GM04503 (cell line): ENCODE data around the gene SMIM38.

Experiments used
- DNase-seq: peaks from one replicate; pipeline ENCODE4 v3.0.0-alpha.2; 2012; ENCODE audit warnings: low read depth

Gene SMIM38

DNA sequence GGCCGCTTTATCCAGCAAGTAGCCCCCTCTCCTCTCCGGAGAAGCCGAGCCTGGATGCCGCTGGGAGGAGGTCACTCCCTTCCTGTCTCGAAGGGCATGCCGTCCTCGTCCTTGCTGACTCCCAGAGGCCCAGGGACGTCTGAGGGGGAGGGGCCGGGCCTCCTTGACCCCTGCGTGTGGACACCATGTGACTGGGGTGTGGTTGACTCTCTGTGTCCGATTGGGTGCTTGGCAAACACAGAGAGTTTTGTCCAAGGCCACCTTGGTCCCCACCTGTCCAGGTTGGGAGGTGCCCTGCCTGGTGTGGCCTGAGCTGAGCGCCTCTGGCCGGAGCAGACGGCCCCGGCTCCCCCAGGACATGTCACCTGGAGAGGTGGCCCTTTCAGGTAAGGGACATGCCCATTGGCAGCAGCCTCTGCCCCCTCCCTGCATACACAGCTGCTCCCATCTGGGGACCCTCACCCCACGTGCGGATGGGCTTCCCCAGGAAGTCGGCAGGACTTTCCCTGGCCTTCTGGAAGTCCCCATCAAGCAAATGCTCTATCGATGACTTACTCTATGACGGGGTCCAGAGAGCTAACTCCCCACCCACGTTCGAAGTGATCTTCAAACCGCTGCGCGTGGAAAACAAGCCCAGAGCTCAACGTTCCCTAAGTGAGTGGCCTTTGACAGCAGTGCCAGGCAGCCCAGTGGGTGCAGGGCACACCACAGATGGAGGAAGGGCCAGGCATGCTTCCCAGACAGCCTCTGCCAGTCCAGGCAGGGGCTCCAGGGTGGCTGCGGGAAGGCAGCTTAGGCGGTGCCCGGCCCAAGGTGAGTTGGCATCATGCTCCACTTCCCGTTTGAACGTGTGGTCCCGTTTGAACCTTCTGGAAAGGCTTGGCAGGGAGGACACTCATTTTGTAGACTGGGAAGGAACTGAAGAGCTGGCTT is at the start of gene SMIM38:
Gene SMIM38, plus strand, starts transcription at position 634 of the 933 bp plus-strand sequence. CDS start 1,912 bp downstream, outside the sequence.
- no peak for DNase-seq

DNA sequence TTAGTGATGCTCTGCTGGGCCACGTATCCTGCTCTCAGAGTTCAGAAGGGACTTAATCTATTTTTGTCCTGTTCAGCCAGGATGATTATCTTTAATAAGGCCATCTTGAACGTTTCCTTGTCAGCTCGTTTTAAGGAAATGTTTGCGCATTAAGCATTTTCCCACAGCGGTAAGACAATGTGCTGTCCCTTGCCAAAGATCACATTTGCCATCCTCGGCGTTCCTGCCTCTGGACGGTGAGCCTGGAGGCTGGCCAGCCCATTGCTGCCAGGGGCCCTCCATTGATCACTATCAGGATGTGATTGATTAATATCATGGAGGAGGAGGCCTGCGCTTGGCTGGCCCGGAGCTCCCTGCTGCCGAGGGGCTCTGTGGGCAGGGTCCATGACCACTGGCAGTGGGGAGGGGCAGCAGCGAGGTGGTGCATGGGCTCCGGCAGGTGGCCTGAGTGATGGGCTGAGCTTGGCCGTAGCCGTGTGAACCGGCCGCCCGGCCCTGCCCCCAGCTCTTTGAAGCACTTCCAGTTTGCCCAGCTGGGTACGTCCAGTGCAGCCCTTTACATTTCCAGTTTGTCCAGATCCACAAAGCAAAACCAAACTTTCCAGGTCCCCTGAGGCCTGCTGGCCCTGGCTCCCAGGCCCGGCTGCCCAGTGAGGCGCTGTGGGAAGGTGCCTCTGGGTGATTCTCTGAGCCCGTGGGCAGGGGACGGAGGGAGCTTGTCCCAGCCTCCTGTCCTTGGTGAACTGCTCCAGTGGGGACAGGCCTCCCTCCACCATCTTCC is 49.5 kb upstream of the SMIM38 start:
- no peak for DNase-seq

DNA sequence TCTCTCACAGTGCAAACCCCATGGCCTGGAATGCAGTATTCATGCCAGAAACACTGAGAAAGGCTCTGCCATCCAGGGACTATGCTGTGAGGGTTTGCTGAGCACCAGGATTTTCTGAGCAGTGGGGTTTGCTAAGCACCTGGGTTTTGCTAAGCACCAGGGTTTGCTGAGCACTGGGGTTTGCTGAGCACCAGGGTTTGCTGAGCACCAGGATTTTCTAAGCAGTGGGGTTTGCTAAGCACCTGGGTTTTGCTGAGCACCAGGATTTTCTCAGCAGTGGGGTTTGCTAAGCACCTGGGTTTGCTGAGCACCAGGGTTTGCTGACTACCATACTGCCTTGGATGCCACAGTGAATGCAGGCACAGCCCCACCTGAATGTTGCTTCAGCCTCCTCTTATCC is 48.3 kb upstream of the SMIM38 start:
- DNase-seq = no peak

DNA sequence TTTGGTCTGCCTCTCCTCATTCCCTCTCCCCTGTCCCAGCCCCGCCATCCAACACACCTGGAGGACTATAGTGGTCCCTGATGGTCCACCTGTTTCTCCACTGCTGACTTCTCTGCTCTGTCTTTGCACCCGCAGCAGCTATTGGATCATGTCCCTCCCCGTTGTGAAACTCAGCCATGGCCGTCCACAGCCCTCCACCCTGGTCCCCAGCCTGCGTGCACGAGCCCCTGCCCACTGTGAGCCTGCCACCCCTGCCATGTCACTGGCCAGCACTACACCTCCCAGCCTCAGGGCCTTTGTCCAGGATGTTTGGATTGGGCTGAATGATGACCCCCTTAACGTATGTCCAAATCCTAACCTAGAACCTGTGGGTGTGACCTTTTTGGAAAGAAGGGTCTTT is 47.7 kb upstream of the SMIM38 start:
- no peak for DNase-seq

DNA sequence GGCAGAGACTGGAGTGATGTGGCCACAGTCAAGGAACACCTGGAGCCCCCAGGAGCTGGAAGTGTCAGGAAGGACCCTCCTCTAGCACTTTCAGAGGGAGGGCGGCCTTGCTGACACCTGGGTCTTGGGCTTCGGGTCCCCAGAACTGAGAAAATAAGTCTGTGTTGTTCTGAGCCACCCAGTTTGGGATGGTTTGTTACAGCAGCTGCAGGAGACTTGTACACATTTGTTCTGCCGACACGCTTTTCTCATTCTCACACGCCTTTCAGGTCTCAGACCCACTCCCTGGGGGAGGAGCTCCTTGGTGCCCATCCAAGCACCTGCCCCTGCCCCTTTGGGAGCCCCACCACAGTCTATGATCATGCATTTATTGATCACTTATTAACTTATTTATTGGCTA is 47.2 kb upstream of the SMIM38 start:
- DNase-seq = no peak

DNA sequence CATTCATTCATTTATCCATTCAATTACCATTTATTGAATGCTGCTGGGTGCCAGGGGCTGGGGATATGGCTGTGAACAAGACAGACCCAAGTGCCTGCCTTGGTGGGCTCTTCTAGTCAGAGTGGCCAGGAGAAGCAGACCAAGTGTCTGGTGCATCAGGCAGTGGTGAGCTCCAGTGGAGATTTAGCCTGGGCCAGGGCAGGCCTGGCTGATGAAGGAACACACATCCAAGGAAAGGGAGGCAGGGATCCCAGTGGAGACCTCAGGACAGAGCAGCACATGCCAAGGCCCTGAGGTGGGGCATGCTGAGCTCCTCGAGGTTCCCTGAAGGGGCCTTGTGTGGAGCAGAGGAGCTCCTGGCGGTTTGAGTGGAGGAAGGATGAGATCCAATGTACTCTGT is 46.6 kb upstream of the SMIM38 start:
- no peak for DNase-seq

DNA sequence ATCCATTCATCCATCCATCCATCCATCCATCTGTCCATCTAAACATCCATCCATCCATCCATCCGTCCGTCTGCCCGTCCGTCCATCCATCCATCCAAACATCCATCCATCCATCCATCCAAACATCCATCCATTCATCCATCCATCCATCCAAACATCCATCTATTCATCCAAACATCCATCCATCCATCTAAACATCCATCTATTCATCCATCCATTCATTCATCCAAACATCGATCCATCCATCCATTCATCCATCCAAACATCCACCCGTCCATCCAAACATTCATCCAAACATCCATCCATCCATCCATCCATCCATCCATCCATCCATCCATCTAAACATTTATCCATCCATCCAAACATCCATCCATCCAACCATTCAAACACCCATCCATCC is 45.3 kb upstream of the SMIM38 start:
- DNase-seq = no peak

DNA sequence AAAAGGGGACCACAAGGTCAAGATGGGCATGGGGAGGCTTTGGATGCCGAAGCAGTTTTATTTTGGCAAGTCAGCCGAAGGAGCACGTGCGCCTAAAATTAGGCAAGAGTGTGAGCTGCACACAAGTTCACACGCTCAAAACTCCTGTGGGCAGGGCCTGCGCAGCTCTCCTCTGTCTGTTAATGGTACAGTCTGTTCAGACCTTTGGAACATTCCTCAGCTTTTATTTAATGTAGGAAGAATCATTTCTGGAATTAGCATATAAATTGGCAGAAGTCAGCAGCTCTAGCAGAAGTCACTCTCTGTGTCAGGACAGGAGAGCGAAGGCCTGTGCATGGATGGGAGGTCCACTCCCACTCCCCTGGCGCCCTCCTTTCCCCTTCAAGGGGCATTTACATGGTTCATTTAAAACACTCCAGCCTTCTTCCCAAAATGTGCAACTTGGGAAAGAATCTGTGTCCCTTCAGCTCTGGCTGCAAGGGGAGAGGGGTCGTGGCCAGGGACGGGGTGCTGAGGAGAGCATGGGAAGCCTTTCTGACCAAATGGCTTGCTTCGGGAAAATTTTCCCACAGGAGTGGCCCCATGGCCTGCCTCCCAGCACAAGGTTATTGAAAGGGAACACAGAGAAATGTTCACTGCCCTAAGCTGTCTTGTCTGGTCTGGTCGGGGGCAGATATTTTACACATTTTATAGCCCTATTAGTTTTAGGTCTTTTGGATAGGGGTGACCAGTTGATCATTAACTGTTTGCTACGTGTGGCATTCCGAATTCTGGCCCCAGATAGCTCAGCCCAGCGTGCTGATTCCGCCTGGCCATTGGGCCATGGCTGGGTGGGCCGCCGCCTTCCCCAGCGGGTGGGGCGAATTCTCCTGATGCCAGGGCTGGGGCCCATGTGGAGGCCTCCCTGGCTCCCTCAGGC is 43.9 kb upstream of the SMIM38 start:
- no peak for DNase-seq

DNA sequence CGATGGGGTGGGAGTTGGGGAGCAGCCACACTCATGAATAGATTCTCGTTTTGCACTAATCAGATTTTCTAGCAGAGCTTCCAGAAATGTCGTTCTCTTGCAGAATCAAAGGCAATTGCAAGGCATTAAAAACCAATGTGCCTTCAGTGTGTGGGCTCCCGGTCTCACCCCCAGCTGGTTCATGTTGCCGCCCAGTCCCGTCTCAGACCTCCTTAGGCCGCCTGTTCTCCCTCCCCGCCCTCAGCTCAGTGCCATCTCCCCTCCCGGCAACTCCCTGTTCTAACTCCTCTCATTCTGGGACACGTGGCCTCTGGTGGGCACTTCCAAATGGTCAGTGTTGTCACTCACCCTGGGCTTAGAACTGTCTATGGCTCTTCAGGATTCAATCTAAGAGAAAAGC is 42.5 kb upstream of the SMIM38 start:
- no peak for DNase-seq

DNA sequence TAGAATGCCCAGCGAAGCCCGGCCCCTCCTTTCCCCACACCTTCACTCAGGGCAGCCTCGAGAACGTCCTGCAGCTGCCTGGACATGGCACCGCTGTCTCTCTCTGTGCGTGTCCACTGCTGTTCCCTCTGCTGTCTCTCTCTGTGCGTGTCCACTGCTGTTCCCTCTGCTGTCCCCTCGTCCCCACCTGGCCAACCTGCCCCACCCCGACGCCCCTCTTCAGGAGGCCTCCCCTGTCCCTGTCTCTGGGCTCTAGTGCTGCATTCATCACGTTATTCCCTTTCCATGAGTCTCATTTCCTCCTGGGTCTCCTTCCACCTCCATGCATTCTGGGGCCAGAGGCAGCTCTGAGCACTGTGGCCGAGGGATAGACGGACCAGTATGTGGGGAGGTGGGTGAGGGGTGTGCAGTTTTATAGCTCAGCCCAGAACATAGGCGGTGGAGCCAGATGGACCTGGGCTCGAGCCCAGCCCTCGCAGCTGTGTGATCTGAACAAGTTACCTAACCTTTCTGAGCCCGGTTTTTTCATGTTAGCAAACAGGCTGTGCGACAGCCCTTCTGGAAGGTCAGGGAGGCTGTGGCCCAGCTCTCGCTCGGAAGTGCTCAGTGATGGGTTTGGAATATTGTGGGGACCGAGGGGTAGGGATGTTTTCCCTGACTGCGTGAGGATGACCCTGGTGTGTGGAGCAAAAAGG is 41.9 kb upstream of the SMIM38 start:
- no peak for DNase-seq

DNA sequence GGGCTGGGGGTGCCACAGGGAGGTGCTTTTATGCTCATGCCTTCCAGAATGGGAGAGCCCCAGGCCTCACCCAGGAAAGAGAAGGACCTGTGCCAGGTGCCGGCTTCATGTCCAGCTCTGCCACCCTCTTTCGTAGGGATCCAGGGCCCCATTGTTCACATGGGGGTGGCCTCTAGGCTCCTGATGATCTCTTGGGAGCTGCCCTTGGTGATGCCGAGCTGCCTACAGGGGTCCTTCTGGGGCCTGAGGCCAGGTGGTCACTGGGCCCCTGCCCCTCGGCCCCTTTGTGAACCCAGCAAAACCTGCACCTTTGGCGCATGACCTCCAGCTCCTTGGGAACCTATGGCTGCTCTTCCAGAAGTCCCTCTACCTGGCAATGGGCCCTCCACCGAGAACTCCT is 41.4 kb upstream of the SMIM38 start:
- DNase-seq = no peak

DNA sequence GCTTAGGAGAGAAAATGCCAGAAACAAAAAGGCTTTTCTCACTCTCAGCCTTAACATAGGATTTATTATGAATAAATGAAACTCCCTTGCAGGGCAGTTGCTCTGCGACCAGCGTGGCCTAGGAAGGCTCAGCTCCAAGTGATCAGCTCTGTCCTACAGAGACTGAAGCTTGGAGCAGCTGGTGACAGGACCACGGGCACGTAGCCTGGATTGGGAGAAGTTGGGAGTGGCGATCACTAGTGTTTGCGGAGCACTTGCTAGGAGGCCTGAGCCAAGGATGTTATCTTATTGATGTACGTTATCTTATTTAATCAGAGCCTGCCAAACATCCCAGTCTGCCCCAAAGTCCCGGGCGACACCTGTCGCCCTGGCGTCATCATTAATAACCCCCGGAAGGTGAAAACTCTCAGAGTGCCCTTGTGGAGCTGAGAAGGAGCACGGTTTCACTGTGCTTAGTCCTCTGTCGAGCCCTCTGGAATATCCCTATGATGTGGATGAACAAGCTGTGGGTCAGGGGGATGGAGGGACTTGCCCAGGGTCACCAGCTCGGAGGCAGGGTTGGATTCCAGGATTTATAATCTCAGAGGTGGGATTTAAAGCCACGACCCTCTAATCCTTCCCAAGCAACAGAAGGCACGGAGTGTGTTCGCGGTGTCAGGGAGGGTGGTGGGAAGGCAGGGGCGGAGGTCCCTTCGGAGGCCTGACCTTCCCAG is 40.8 kb upstream of the SMIM38 start:
- no peak for DNase-seq

DNA sequence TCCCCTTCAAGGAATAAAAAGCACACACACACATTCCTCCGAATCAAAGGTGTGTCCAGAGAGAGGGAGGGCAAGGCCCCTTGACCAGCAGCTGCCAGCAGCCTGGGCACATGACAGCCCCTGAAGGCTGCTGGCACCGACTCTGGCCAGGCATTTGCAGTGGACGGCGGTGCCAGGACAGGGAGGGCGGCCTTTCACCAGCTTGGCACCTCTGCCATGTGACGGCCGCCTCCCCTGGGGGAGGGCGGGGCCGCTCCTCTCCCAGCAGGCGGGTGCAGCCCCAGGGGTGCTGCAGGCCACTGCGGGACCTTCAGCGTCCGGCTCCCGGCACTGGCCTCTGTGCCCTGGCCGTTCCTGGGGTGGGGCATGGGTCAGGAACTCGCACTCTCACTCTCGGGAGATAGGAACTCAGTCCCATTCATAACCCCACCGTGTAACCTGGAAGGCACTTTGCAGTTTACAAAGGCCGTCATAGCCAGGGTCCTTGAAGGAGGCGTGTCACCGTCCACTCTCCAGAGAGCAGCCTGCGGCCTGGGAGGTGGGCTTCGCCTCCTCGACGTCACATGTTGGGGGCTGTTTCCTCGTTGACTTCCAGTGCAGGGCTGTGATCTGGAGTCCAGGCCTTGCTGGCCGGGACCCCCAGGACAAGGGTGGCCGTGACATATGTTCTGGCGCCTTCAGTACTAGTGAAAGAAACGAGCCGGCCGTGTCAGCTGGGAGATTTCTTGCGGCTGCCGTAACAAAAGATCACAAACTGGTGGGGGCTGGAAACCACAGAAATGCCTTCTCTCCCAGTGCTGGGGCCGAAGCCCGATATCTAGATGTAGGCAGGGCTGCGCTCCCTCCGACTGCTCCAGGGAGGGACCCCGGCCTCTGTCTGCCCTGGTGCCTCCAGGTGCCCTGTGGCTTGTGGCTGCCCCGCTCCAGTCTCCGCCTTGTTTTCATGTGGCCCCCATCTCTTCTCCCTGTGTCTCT is 39.9 kb upstream of the SMIM38 start:
- DNase-seq = no peak

DNA sequence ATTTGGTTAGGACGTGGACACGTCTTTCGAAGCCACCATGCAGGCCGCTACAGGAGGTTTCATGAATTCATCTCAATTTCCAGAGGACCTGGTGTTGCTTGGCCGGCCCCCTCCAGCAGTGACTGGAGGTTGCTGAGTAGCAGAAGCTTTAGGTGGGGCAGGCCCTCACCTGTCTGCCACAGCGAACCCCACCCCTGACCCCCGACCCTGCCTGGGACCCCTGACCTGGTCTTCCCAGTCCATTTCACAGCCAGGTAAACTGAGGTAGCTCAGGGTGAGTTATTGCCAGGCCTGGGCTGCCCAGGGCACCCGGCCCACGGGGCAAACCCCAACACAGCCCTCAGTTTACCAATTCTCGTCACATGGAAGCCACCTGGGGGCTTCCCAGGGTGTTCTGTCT is 39.1 kb upstream of the SMIM38 start:
- no peak for DNase-seq

DNA sequence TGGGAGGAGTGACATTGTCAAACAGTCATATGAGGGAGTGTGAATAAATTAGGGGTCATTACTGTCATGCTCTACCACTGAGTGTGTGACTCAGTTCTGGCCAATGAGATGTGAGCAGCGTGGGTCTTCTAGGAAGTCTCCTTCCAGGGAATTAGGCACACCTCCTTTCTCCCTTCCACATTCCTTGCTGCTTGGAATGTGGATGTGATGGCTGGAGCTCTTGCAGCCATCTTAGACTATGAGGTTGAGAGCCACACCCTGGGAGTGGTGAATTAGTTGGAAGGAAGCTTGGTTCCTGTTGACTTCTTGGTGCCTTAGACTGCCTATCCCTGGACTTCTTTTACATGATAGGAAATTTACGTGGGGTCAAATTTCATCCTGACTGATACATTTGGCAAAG is 36.5 kb upstream of the SMIM38 start:
- DNase-seq = no peak

DNA sequence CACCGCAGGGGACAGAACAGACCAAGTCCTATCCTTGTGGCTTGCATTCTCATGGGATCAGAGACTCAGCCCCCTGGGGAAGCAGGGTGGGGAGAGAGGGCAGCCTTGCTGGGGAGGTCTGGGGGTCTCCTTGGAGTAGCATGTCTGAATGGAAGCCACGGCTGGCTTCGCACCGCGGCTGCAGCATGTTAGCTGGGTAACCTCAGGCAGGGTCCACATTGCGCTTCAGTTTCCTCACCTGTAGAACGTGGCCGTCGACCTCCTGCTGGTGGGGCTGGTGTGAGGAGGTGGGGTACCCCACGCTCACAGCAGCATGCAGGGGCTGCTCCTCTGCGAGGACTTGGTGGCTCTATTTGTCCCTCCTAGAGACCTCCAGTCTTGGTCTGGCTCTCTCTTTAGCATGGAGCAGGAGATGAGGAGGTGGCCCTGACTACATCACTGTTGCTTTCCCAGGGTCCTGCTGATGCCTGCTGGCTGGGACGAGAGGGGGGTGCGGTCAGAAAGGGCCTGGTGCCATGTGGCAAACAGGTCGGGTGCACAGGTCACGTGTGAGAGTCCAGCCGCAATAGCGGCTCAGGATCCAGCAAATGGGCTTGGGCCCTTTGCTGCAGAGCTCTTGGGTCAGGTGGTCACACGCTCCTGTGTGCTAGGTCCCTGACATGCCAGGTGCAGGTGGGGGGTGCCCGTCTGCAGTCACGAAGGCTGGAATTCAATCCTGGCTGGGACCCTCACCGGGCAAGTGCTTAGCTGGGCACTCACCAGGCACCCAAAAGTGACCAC is 35.4 kb upstream of the SMIM38 start:
- no peak for DNase-seq

DNA sequence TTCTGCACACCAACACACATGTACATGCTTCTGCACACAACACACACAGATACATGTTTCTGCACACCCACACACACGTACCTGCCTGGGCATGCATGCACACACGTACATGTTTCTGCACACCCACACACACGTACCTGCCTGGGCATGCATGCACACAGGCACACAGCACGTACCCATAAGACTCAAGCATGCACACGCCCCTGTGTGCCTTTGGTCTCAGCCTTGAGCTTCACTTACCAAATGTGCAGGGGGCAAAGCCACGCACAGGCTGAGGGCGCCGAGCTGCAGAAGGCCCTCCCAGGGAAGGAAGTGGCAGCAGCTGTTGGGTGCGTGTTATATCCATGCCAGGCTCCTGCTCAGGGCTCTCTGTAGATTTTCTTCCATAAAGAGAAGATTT is 34.7 kb upstream of the SMIM38 start:
- no peak for DNase-seq

DNA sequence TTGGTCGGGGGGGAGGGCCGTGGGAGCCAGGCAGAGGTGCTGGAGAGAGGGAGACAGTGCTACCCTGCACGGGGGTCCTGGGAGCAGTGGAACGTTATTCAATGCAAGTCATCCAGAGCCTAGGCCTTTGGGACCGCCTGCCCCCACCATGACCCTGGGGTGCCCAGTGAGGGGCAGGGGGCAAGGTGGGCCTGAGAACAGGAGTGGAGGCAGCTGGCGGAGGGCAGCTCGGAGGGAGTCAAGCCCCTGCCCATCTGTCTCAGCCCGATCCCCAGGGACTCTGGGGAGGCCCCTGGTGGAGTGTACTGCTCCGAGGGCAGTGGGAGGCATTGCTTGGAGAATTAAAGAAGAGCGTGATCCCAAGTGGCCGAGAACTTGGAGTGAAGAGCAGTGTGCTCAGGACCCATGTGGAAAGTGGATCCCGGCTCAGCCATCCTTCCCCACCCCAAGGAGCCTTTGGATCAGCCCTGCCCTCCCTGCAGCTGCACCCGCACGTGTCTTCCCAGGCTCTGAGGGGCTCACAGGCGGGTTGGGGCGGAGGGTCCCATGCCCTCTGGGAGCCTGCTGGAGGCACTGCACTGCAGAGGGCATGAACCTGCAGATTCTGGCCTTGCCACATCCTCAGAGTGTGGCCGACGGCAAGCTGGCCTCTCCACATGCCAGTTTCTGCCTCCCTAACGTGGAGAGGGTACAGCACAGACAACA is 34.0 kb upstream of the SMIM38 start:
- DNase-seq = no peak
